ENCODE results near the gene AMDHD2.

Gene AMDHD2

DNA sequence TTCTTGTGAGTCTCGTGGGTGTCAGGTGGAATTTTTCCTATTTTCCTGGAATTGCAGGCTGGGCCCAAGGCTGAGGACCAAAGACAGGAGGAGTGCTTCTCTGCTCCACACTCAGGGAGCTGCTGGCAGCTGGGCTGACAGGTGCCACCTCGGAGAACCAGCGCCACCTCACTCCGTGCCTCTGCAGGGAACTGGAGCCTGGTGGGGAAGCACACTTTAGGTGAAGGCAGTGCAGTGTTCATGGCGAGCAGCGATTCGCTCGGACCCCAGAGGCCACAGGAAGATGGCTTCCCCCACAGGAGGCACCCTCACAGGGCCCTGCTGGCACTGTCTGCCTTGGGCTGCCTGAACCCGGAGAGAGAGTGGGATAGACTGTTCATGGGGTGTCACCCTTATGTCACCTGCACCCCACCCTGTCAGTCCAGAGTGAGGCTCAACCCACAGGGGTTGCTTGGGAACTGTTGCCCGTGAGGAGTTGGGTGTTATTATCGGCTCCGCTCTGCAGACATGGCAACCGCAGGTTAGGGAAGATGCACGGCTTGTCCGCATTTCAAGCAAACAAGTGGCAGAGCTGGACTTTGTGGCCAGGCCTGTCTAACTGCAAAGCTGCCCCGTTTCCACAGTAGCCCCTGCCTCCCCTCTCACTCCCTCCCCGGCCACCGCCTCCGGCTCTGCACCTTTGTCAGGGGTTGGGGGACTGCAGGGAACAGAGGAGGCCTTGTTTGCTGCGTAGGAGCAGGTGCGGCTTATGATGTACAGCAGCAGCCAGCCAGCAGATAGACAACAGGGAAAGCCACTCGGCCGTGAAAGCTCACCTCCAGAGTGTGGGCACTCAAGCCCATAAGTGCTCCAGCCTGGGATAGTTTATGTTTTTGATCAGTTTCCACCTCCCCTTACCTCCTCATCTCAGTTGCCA, 29.7 kb upstream of the AMDHD2 start:
- H3K4me1 Mint-ChIP-seq, result peaks cover 12% of the 10 kb centered on the region
- H3K27ac Mint-ChIP-seq, result no peak overlapping the region
- no peaks in the 10 kb centered on the region for H3K27me3 Mint-ChIP-seq
- H3K9me3 Mint-ChIP-seq, result no peaks in the 10 kb centered on the region
- no peaks in the 10 kb centered on the region for H3K36me3 Mint-ChIP-seq
- no peak overlapping the region for H3K4me3 Mint-ChIP-seq

DNA sequence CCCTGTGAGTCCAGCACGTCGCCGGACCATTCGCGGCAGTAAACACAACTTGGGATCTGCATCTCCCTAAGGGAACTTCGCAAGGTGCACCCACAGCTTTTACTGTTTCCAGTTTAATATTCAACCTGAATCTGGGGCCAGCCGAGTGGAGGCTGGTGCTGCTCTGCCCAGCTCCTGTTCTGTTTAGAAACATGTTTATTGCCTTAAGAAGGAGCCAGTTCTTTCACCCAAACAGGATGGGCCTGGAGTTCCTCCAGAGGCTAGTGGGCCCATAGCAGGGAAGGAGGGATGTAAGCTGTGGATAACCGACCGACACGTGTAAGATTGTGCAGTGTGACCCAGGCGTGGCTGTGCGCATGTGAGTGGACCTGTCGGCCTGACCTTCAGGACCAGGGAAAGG, 27.9 kb upstream of the AMDHD2 start:
- Mint-ChIP-seq H3K27me3 (no peaks in the 10 kb centered on the region), H3K4me3 (no peak overlapping the region)

DNA sequence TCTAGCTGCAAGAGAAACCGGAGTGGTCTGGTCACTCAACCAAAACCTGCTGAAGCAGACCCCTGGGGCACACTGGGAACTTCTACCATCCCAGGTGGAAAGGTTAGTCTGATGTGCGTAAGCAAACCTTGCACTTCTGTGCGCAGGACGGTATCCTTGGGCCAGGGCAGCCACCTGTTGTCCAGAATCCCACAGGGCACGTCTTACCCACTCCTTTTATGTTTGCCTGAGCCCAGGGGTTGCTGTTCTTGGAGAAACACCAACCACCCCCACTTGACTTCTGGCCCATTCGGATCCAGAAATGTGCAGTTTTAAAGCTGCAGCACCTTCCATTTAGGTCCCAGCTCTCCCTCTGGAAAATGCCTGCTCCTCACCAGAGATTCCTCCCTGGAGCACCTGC, 26.6 kb upstream of the AMDHD2 start:
- peaks cover 4% of the 10 kb centered on the region for H3K36me3 Mint-ChIP-seq
- no peaks in the 10 kb centered on the region for H3K4me1 Mint-ChIP-seq
- no peaks in the 10 kb centered on the region for H3K27me3 Mint-ChIP-seq
- no peaks in the 10 kb centered on the region for H3K9me3 Mint-ChIP-seq
- H3K4me3 Mint-ChIP-seq, result no peak overlapping the region
- no peak overlapping the region for H3K27ac Mint-ChIP-seq

More for the DNA sequence above, 27.9 kb upstream of the AMDHD2 start:
- Mint-ChIP-seq H3K9me3 (no peaks in the 10 kb centered on the region), H3K27ac (no peak overlapping the region), H3K36me3 (no peaks in the 10 kb centered on the region), H3K4me1 (peaks cover 5% of the 10 kb centered on the region)

DNA sequence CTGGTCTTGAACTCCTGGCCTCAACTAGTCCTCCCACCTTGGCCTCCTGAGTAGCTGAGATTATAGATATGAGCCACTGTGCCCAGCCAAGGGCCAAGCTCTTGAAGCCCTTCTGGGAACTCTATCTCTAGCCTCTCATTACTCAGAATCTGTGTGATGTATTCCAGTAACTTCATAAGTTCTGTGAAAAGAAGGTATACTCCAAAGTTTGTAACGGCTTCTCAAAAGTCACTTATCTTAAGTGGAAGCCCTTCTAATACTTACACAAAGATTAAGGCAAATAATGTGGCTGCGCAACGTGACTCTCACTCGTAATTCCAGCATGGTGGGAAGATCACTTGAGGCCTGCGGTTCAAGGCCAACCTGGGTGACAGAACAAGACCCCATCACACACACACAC, 25.6 kb upstream of the AMDHD2 start:
- no peaks in the 10 kb centered on the region for H3K4me1 Mint-ChIP-seq
- H3K9me3 Mint-ChIP-seq, result no peaks in the 10 kb centered on the region
- no peak overlapping the region for H3K4me3 Mint-ChIP-seq
- H3K27me3 Mint-ChIP-seq, result no peaks in the 10 kb centered on the region
- peaks cover 4% of the 10 kb centered on the region for H3K36me3 Mint-ChIP-seq
- H3K27ac Mint-ChIP-seq, result no peak overlapping the region

DNA sequence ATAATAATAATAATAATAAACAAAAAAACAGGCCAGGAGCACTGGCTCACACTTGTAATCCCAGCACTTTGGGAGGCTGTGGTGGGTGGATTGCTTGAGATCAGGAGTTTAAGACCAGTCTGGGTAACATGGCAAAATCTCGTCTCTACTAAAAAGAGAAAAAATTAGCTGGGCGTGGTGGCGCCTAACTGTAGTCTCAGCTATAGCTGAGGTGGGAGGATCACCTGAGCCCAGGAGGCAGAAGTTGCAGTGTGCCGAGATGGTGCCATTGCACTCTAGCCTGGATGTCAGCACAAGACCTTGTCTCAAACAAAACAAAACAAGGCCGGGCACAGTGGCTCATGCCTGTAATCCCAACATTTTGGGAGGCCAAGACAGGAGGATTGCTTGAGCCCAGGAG, 25.1 kb upstream of the AMDHD2 start:
- Mint-ChIP-seq H3K36me3 (peaks cover 4% of the 10 kb centered on the region), H3K27ac (no peak overlapping the region), H3K4me3 (no peak overlapping the region), H3K9me3 (no peaks in the 10 kb centered on the region), H3K27me3 (no peaks in the 10 kb centered on the region), H3K4me1 (no peaks in the 10 kb centered on the region)

DNA sequence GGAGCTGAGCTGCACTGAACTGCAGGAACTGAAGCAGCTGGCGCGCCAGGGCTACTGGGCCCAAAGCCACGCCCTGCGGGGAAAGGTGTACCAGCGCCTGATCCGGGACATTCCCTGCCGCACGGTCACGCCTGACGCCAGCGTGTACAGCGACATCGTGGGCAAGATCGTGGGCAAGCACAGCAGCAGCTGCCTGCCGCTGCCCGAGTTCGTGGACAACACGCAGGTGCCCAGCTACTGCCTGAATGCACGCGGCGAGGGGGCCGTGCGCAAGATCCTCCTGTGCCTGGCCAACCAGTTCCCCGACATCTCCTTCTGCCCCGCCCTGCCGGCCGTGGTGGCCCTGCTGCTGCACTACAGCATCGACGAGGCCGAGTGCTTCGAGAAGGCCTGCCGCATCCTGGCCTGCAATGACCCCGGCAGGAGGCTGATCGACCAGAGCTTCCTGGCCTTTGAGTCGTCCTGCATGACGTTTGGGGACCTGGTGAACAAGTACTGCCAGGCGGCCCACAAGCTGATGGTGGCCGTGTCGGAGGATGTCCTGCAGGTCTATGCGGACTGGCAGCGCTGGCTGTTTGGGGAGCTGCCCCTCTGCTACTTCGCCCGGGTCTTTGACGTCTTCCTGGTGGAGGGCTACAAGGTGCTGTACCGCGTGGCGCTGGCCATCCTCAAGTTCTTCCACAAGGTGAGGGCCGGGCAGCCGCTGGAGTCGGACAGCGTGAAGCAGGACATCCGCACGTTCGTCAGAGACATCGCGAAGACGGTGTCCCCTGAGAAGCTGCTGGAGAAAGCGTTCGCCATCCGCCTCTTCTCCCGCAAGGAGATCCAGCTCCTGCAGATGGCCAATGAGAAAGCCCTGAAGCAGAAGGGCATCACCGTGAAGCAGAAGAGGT, 23.7 kb upstream of the AMDHD2 start:
- Mint-ChIP-seq H3K9me3 (no peaks in the 10 kb centered on the region), H3K4me1 (no peaks in the 10 kb centered on the region), H3K36me3 (peaks cover 4% of the 10 kb centered on the region), H3K27me3 (no peaks in the 10 kb centered on the region), H3K4me3 (no peak overlapping the region), H3K27ac (no peak overlapping the region)

DNA sequence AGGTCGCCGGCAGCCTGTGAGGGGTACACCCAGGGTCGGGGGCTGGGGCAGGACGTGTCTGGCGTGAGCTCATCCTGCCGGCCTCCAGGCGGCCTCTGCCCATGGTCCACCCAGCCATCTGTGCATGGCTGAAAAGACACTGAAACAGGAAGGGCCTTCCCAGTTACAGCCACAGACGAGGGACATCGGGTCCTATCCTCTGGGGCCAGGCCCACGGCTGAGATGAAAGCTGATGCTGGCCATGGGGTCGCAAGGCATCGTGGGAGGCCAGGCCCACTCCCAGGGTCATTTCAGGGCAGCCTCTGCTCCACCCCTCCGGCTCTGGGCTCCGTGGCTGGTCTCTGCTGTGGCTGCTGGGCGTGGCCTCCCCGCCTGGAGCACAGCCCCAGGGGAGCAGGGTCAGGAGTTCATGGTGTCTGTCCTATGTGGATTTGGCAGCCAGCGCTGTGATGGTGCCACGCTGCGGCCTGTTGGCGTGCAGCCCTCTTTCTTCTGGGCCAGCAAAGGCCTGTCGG, 23.0 kb upstream of the AMDHD2 start:
- no peaks in the 10 kb centered on the region for H3K4me1 Mint-ChIP-seq
- H3K27ac Mint-ChIP-seq, result no peak overlapping the region
- no peak overlapping the region for H3K4me3 Mint-ChIP-seq
- no peaks in the 10 kb centered on the region for H3K9me3 Mint-ChIP-seq
- peaks cover 4% of the 10 kb centered on the region for H3K36me3 Mint-ChIP-seq
- H3K27me3 Mint-ChIP-seq, result no peaks in the 10 kb centered on the region

DNA sequence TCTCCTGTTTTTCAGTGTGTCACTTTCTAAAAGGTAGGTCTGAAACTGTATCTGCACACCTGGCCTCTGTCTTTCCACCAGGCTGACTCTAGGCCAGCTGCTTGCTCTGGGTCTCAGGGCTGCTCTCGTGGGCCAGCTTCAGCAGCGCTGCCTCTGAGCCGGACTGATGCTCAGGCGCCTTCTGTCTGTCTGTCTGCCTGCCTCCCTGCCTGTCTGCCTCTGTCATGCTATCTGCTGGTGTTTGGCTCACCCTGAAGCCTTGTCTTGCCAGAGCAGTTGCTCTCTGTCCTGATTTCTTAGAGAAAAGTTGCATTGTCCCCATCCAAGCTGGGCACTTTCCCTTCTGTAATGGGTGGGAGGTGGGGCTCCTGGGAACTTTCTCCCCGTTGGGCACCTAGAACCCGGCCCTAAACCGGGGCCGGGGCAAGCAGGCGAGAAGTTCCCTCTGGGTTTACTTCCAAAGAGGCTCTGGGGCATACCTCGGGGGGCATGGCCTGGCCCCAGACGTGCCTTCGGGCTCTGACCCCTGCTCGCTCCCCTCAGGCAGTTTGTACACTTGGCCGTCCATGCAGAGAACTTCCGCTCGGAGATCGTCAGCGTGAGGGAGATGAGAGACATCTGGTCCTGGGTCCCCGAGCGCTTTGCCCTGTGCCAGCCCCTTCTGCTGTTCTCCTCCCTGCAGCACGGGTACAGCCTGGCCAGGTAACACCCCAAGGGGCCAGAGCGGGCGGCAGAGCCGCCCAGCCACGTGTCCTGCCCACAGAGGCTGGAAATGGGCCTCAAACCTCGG, 22.3 kb upstream of the AMDHD2 start:
- Mint-ChIP-seq H3K36me3 (peaks cover 4% of the 10 kb centered on the region), H3K9me3 (no peaks in the 10 kb centered on the region), H3K27me3 (no peaks in the 10 kb centered on the region), H3K4me1 (no peaks in the 10 kb centered on the region), H3K27ac (no peak overlapping the region), H3K4me3 (no peak overlapping the region)

DNA sequence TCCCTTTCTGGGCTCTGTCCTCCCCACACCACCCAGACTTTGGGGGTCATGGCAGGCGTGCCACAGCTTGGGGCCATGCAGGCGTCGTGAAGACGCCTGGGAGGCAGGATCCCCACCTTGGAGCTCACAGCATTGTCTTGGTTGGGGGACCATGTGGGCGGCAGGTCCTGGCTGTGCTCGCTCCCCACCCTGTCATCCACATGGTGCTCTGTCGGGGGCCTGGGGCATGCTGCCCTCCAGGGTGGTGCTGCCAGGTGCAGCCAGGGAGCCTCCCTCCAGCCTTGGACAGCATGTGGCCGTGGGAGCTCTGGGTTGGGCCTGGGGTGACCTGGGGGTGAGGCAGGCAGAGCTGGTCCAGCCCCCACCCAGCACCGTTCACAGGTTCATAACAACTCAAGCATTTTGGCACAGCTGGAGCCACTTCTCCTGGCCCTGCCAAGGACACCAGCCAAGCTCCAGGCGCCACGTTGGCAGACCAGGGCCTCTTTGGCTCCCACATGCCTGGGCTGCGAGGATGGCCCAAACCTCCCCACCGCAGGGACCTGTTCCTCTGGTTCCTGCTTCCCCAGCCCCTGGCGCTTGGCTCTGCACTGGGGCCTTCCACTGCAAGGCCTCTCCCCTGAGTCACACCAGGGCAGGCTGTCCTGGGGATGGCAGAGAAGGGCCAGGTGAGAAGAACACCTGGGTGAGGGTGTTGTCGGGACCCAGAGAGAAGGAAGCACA, 21.5 kb upstream of the AMDHD2 start:
- H3K36me3 Mint-ChIP-seq, result peaks cover 4% of the 10 kb centered on the region
- no peaks in the 10 kb centered on the region for H3K27me3 Mint-ChIP-seq
- H3K9me3 Mint-ChIP-seq, result no peaks in the 10 kb centered on the region
- H3K27ac Mint-ChIP-seq, result no peak overlapping the region
- no peak overlapping the region for H3K4me3 Mint-ChIP-seq
- no peaks in the 10 kb centered on the region for H3K4me1 Mint-ChIP-seq

DNA sequence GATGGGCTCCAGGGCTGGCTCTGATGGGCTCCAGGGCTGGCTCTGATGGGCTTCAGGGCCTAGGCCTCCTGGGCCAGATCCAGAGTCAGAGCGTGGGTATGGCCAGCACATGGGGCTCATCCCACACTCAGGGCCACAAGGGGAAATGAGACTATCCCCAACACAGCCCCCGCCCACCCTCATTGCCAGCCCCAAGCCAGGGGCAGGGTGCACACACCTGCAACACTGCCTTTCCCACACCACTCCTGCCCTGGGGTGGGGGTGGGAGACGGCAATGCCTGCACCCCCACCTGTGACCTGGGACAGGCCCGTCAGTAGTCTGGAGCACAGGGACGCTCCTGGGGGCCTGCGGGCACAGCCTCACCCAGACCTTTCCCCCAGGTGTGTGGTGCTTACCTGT, 20.7 kb upstream of the AMDHD2 start:
- Mint-ChIP-seq H3K27ac (no peak overlapping the region), H3K9me3 (no peaks in the 10 kb centered on the region), H3K27me3 (no peaks in the 10 kb centered on the region), H3K36me3 (peaks cover 4% of the 10 kb centered on the region), H3K4me1 (no peaks in the 10 kb centered on the region), H3K4me3 (no peak overlapping the region)

DNA sequence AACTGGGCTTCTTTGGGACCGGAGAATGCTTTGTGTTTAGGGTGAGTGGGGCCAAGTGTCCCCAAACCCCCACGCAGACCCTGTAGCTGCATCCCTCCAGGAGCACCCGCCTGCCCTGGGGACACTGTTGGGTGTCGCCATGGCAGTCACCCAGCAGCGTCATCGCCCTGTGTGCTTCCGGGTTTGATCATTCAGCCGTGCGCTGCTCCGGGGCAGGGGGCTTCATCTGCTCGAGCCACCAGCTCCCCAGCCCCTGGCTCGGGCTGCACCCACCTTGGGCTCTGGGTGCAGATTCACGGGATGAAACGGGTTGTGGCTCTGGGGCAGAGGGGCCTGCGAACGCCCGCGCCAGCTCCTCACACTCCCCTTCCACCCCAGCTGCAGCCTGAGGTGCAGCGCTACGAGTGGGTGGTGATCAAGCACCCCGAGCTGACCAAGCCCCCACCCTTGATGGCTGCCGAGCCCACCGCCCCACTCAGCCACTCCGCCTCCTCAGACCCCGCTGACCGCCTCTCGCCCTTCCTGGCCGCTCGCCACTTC, 20.2 kb upstream of the AMDHD2 start:
- no peak overlapping the region for H3K4me3 Mint-ChIP-seq
- H3K9me3 Mint-ChIP-seq, result no peaks in the 10 kb centered on the region
- H3K27ac Mint-ChIP-seq, result no peak overlapping the region
- no peaks in the 10 kb centered on the region for H3K4me1 Mint-ChIP-seq
- peaks cover 4% of the 10 kb centered on the region for H3K36me3 Mint-ChIP-seq
- no peaks in the 10 kb centered on the region for H3K27me3 Mint-ChIP-seq

DNA sequence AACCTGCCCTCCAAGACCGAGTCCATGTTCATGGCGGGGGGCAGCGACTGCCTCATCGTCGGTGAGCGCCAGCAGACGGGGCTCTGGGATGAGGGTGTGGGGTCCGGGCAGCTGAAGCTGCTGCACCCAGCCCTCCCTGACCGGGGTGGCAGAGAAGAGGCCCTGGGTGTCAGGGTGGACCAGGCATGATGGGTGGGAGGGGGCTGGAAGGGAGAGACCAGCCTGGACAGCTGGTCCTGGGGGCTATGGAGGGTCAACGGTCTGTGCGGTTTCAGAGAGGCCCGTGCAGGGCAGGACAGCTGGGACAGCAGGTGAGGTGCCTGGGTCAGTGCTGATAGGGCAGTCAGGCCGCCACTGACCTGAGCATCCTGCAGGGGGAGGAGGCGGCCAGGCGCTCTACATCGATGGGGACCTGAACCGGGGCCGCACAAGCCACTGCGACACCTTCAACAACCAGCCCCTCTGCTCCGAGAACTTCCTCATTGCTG, 19.7 kb upstream of the AMDHD2 start:
- no peaks in the 10 kb centered on the region for H3K9me3 Mint-ChIP-seq
- H3K4me1 Mint-ChIP-seq, result no peaks in the 10 kb centered on the region
- no peaks in the 10 kb centered on the region for H3K27me3 Mint-ChIP-seq
- H3K27ac Mint-ChIP-seq, result no peak overlapping the region
- H3K36me3 Mint-ChIP-seq, result peaks cover 4% of the 10 kb centered on the region
- H3K4me3 Mint-ChIP-seq, result no peak overlapping the region

DNA sequence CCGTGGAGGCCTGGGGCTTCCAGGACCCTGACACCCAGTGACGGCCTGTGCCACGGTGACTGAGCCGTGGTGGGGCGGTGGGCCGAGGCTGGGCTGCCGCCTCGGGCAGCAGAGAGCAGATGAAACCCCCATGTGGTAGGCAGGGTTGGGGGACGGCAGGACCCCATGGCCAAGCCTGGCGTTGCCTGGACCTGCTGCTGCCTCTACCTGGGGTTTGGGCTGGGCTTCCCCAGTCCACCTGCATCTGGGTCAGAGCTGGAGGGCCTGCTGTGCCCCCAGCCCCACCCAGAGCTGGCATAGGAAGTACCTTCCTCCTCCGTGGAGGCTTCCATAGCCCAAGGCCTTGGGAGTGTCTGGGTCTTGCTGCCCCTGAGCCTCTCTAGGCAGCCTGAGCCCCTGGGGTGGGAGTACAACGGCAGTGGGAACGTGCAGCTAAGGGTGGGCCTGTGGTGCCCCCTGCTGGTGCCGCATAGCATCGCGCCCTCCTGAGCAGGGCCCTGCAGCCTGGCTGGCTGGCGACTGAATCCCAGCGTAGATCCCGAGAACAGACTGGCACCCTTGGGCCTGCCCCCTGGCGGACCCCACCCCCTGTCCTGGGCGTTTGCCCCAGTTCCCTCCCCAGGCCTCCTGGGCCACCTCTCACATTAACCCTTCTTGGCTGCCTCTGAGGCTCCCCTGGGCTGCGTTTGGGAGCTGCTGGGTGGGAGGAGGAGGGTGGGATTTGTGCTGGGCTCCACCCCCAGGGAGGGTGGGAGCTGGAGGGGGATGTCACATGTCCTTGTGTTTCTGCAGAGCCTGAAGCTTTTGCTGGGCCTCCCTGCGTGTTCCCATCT, 19.0 kb upstream of the AMDHD2 start:
- Mint-ChIP-seq H3K9me3 (no peaks in the 10 kb centered on the region), H3K27ac (no peak overlapping the region), H3K36me3 (peaks cover 4% of the 10 kb centered on the region), H3K27me3 (no peaks in the 10 kb centered on the region), H3K4me1 (no peaks in the 10 kb centered on the region), H3K4me3 (no peak overlapping the region)

All from activated naive CD4-positive, alpha-beta T cell treated with anti-CD3 and anti-CD28 coated beads, Interleukin-2, amount 50 U/mL, for 24 hours (primary cell).